Smooth muscle cell (in vitro differentiated cells): ENCODE results near the gene STING1. TPM values are rescaled to one million over a fixed set of nuclear protein-coding genes. Genes with fewer than 3 reads are reported as not detected.
"Not testable (repeated sequence)": the region's sequence is repeated elsewhere in the genome, so short reads cannot be mapped to it uniquely, and the experiment has no call there.

Experiments used
- DNase-seq: peaks from one replicate; lab custom pipeline; 2025; ENCODE audit not compliant: unreplicated experiment; lab: John Stamatoyannopoulos, UW
- H2AFZ ChIP-seq: fragments of 200-600 bp; sonication (generic); 2 replicates; pipeline ENCODE4 v1.6.0; 2016; ENCODE audit warnings: antibody characterized with exemption, low read depth, mild to moderate bottlenecking
- H3F3A ChIP-seq: fragments of 200-600 bp; sonication (generic); 2 replicates; pipeline ENCODE4 v1.6.0; 2017; ENCODE audit warnings: antibody characterized with exemption, low read depth
- H3K27ac ChIP-seq: fragments of 200-600 bp; sonication (generic); 2 replicates; pipeline ENCODE4 v1.5.1; 2016; ENCODE audit warnings: low read depth, mild to moderate bottlenecking
- H3K27me3 ChIP-seq: fragments of 200-600 bp; sonication (generic); 2 replicates; pipeline ENCODE4 v1.6.1; 2016; ENCODE audit warnings: low read depth, mild to moderate bottlenecking
- H3K36me3 ChIP-seq: fragments of 200-600 bp; sonication (generic); 2 replicates; pipeline ENCODE4 v1.5.1; 2016; ENCODE audit warnings: low read depth
- H3K4me1 ChIP-seq: fragments of 200-600 bp; sonication (generic); 2 replicates; pipeline ENCODE4 v1.5.1; 2016; ENCODE audit warnings: low read depth
- H3K4me2 ChIP-seq: fragments of 200-600 bp; sonication (generic); 2 replicates; pipeline ENCODE4 v1.6.0; 2016; ENCODE audit warnings: mild to moderate bottlenecking
- H3K4me3 ChIP-seq: fragments of 200-600 bp; sonication (generic); 2 replicates; pipeline ENCODE4 v1.5.1; 2016; ENCODE audit warnings: mild to moderate bottlenecking
- H3K79me2 ChIP-seq: fragments of 200-600 bp; sonication (generic); 2 replicates; pipeline ENCODE4 v1.6.0; 2016; ENCODE audit warnings: low read depth, mild to moderate bottlenecking
- H3K9ac ChIP-seq: fragments of 200-600 bp; sonication (generic); 2 replicates; pipeline ENCODE4 v1.6.0; 2016; ENCODE audit warnings: low read depth
- H3K9me3 ChIP-seq: fragments of 200-600 bp; sonication (generic); replicated peaks from 2 replicates; pipeline ENCODE4 v1.5.1; 2016; ENCODE audit warnings: low read depth
- H4K20me1 ChIP-seq: fragments of 200-600 bp; sonication (generic); 2 replicates; pipeline ENCODE4 v1.6.0; 2016; ENCODE audit warnings: low read depth
- WGBS: methylation state at CpG from one replicate; pipeline ENCODE4 v1.1.7; 2016; ENCODE audit warnings: low lambda C conversion rate; 5-methylcytosine and 5-hydroxymethylcytosine counted together
- polyA plus RNA-seq: library from polyadenylated mRNA; unstranded; fragments of >200 nt; fragmentation: Nextera tagmentation; extraction: Ambion mirVana; gene quantifications from 2 replicates; pipeline ENCODE4 v1.2.1, GENCODE V29; 2016
- total RNA-seq: library from RNA; depleted of rRNA; stranded (reverse); fragments of >200 nt; gene quantifications from 2 replicates; pipeline ENCODE4 v1.2.3, GENCODE V29; 2014
- TF ChIP-seq, protein P1 (sequence below): fragments of 200-600 bp; sonication (generic); IDR thresholded peaks from 2 replicates; pipeline ENCODE4 v1.5.1; 2017; ENCODE audit warnings: borderline replicate concordance, mild to moderate bottlenecking, antibody characterized with exemption; ENCODE audit not compliant: insufficient read depth, poor library complexity, severe bottlenecking

STING1 gene
- total and polyA plus RNA-seq, 2 experiments from 2014 or later = 5.8 to 9.6 TPM

DNA sequence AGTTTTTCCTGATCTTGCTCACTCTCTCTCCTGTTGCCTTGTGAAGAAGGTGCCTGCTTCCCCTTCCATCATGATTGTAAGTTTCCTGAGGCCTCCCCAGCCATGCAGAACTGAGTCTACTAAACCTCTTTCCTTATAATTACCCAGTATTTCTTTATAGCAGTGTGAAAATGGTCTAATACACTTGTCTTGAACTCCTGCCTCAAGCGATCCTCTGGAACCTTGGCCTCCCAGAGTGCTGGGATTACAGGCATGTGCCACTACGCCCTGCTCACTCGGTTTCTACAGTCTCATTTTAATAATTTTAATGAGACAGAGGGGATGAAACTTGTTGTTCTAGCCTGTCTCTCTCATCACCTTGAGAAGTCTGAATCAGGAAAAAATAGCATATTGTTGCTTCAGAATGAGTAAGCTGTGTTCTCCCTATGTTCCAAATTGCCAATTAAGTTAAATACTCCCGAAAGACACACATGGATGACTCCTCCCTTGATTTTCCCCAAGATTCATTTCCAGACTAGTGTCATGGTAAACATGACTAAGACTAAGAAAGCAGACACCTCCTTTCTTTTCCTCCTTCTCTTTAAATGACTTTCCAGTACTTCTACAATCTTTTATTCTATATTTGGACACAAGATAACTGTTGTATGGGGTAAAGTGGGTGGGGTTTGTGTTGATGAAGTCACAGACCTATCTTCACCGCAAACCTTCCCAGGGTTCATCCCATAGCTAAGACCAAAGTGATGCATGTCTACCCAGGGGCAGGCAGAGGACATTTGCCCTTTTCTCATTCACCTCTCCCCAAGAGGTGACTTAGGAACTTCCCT, 35.4 kb downstream of the STING1 start:
- TF ChIP-seq, protein P1, sequence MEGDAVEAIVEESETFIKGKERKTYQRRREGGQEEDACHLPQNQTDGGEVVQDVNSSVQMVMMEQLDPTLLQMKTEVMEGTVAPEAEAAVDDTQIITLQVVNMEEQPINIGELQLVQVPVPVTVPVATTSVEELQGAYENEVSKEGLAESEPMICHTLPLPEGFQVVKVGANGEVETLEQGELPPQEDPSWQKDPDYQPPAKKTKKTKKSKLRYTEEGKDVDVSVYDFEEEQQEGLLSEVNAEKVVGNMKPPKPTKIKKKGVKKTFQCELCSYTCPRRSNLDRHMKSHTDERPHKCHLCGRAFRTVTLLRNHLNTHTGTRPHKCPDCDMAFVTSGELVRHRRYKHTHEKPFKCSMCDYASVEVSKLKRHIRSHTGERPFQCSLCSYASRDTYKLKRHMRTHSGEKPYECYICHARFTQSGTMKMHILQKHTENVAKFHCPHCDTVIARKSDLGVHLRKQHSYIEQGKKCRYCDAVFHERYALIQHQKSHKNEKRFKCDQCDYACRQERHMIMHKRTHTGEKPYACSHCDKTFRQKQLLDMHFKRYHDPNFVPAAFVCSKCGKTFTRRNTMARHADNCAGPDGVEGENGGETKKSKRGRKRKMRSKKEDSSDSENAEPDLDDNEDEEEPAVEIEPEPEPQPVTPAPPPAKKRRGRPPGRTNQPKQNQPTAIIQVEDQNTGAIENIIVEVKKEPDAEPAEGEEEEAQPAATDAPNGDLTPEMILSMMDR = no peak
- Histone ChIP-seq H3K9ac (peak overlapping the region; percentile 77), H3K27ac (peak overlapping the region; percentile 94), H3F3A (peaks cover 10% of the 10 kb centered on the region), H2AFZ (no peak overlapping the region), H3K27me3 (no peaks in the 10 kb centered on the region), H3K79me2 (no peaks in the 10 kb centered on the region), H3K4me1 (peaks cover 8% of the 10 kb centered on the region), H3K4me3 (no peak overlapping the region), H3K9me3 (no peaks in the 10 kb centered on the region), H4K20me1 (no peaks in the 10 kb centered on the region), H3K4me2 (peak overlapping the region; percentile 65), H3K36me3 (no peaks in the 10 kb centered on the region)
- no peak for DNase-seq
- 72% methylated on average over 5 of the region's 5 CpGs for WGBS

GRCh38 chr5:139445325-139446170, 37.0 kb downstream of the STING1 start:
- 36% methylated on average over 7 of the region's 7 CpGs for WGBS
- H3K27ac ChIP-seq = peak overlapping the region; percentile 94

GRCh38 chr5:139443831-139444453, 38.6 kb downstream of the STING1 start:
- DNase-seq = no peak
- H3K4me2 ChIP-seq = peak overlapping the region; percentile 33
- WGBS = 35% methylated on average over 4 of the region's 4 CpGs
- H3K27ac ChIP-seq = peak overlapping the region; percentile 94
- H3K4me3 ChIP-seq = no peak overlapping the region
- H3K79me2 ChIP-seq = no peaks in the 10 kb centered on the region
- TF ChIP-seq, protein P1 = no peak
- no peaks in the 10 kb centered on the region for H3K36me3 ChIP-seq
- peaks cover 15% of the 10 kb centered on the region for H3F3A ChIP-seq
- no peaks in the 10 kb centered on the region for H3K9me3 ChIP-seq
- no peak overlapping the region for H2AFZ ChIP-seq
- H3K27me3 ChIP-seq = no peaks in the 10 kb centered on the region
- peak overlapping the region; percentile 51 for H3K9ac ChIP-seq
- peaks cover 12% of the 10 kb centered on the region for H3K4me1 ChIP-seq
- H4K20me1 ChIP-seq = no peaks in the 10 kb centered on the region

More at GRCh38 chr5:139445325-139446170, 37.0 kb downstream of the STING1 start:
- peak overlapping the region; percentile 43 for H3K4me2 ChIP-seq
- H3K79me2 ChIP-seq = no peaks in the 10 kb centered on the region
- peak overlapping the region; percentile 37 for H3K9ac ChIP-seq
- DNase-seq = no peak
- H3K9me3 ChIP-seq = no peaks in the 10 kb centered on the region
- H4K20me1 ChIP-seq = no peaks in the 10 kb centered on the region
- H3K4me1 ChIP-seq = peaks cover 8% of the 10 kb centered on the region
- TF ChIP-seq, protein P1 = no peak
- H2AFZ ChIP-seq = no peak overlapping the region
- H3F3A ChIP-seq = peaks cover 10% of the 10 kb centered on the region
- no peak overlapping the region for H3K4me3 ChIP-seq
- H3K27me3 ChIP-seq = no peaks in the 10 kb centered on the region
- no peaks in the 10 kb centered on the region for H3K36me3 ChIP-seq

DNA sequence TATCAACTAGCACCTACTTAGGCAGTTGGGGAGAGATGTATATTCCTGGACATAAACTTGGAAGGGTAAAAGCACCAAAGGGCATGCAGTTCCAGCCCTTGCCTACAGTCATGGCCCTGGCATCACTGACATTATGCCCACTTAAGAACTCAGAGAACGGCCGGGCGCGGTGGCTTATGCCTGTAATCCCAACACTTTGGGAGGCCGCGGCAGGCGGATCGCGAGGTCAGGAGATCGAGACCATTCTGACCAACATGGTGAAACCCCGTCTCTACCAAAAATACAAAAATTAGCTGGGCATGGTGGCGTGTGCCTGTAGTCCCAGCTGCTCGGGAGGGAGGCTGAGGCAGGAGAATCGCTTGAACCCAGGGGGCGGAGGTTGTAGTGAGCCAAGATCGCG, 42.1 kb downstream of the STING1 start:
- not testable (repeated sequence) for H3K4me1 ChIP-seq, DNase-seq
- WGBS = 94% methylated on average over 17 of the region's 17 CpGs

More for the DNA sequence above, 42.1 kb downstream of the STING1 start:
- H3K27me3 ChIP-seq, H3K4me2 ChIP-seq, H2AFZ ChIP-seq, H3F3A ChIP-seq, H3K79me2 ChIP-seq, H3K9me3 ChIP-seq, H3K27ac ChIP-seq, H3K9ac ChIP-seq, H3K4me3 ChIP-seq, H3K36me3 ChIP-seq, H4K20me1 ChIP-seq: not testable (repeated sequence)
